GM12878 (cell line): ENCODE data around the gene PFKP. TPM values are rescaled to one million over a fixed set of nuclear protein-coding genes. Genes with fewer than 3 reads are reported as not detected.

Experiments
- ATAC-seq: fragments of 200-7000 bp; cut with Tn5 transposase; 3 replicates; pipeline ENCODE4 v1.9.1; 2020; ENCODE audit warnings: mild to moderate bottlenecking, moderate library complexity
- BruUV-seq: library from RNA; stranded (reverse); fragments of 400-500 nt; replicated peaks from 2 replicates; lab custom pipeline; 2021; lab: Mats Ljungman, UMichigan
- CTCF ChIA-PET: fragments of 300-600 bp; sonication (Branson Sonifier 250); formaldehyde crosslinking; extraction: SDS; loops from one replicate; lab custom pipeline; 2021; ENCODE audit warnings: inconsistent platforms; lab: Yijun Ruan, JAX
- POLR2A ChIA-PET: fragments of 350-600 bp; formaldehyde crosslinking; extraction: SDS; loops from one replicate; lab custom pipeline; 2021; ENCODE audit warnings: inconsistent platforms; lab: Charles Lee
- RAD21 ChIA-PET: fragments of 300-600 bp; sonication (Branson Sonifier 250); formaldehyde crosslinking; loops from one replicate; lab custom pipeline; 2023; ENCODE audit warnings: antibody characterized with exemption; ENCODE audit not compliant: unreplicated experiment; lab: Charles Lee
- SMC1A ChIA-PET: fragments of 300-600 bp; sonication (Branson Sonifier 250); formaldehyde crosslinking; loops from one replicate; lab custom pipeline; 2023; ENCODE audit not compliant: unreplicated experiment, uncharacterized antibody; lab: Charles Lee
- DNase-seq: peaks from one replicate; pipeline ENCODE4 v3.0.0-alpha.2; 2011; ENCODE audit warnings: low read depth, low spot score
- FAIRE-seq: peaks from 3 replicates; lab custom pipeline; 2011; peaks lifted over from hg19 to GRCh38; lab: Jason Lieb, UNC
- H2AFZ ChIP-seq: 2 replicates; pipeline ENCODE4 v1.6.0; 2011; ENCODE audit warnings: low read depth, low read length, control low read depth; ENCODE audit not compliant: control insufficient read depth
- H3K27ac ChIP-seq: 2 replicates; pipeline ENCODE4 v1.5.1; 2011; ENCODE audit warnings: control low read depth; ENCODE audit not compliant: control insufficient read depth, insufficient read depth
- H3K27me3 ChIP-seq, 2 experiments: replicated peaks in 1 of 2; 2 replicates each; pipeline versions ENCODE4 v1.6.0 to v1.6.1; 2011; ENCODE audit warnings: low read length in 1 of 2; ENCODE audit not compliant: control insufficient read depth in 2 of 2, insufficient read depth in 2 of 2
- H3K36me3 ChIP-seq, 2 experiments: 2 replicates each; pipeline ENCODE4 v1.5.1; 2011; ENCODE audit warnings: low read length in 1 of 2; ENCODE audit not compliant: control insufficient read depth in 2 of 2, insufficient read depth in 2 of 2
- H3K4me1 ChIP-seq: 2 replicates; pipeline ENCODE4 v1.6.1; 2011; ENCODE audit warnings: mild to moderate bottlenecking, low read length, moderate library complexity, mixed read lengths; ENCODE audit not compliant: control insufficient read depth, insufficient read depth
- H3K4me2 ChIP-seq: 2 replicates; pipeline ENCODE4 v1.6.0; 2011; ENCODE audit warnings: control low read depth; ENCODE audit not compliant: control insufficient read depth, insufficient read depth
- H3K4me3 ChIP-seq: fragments of 200-600 bp; sonication (generic); 2 replicates; pipeline ENCODE4 v1.5.1; 2016
- H3K79me2 ChIP-seq: 2 replicates; pipeline ENCODE4 v1.6.0; 2011; ENCODE audit warnings: low read length; ENCODE audit not compliant: control insufficient read depth, insufficient read depth
- H3K9ac ChIP-seq: 2 replicates; pipeline ENCODE4 v1.8.0; 2011; ENCODE audit warnings: low read length, control low read depth, mixed read lengths; ENCODE audit not compliant: control insufficient read depth, insufficient read depth
- H3K9me3 ChIP-seq: replicated peaks from 3 replicates; pipeline ENCODE4 v1.5.1; 2011; ENCODE audit warnings: mild to moderate bottlenecking, low read length; ENCODE audit not compliant: control insufficient read depth, insufficient read depth
- H4K20me1 ChIP-seq: 2 replicates; pipeline ENCODE4 v1.6.0; 2011; ENCODE audit not compliant: control insufficient read depth, insufficient read depth
- CREM ChIP-seq: IDR thresholded peaks from 2 replicates; pipeline ENCODE4 v1.6.1; 2014; ENCODE audit warnings: antibody characterized with exemption, low read depth
- EZH2 ChIP-seq: IDR thresholded peaks from 2 replicates; pipeline ENCODE4 v1.6.1; 2012; ENCODE audit warnings: low read depth, mild to moderate bottlenecking, control low read depth, inconsistent platforms, low read length, borderline replicate concordance; ENCODE audit not compliant: control insufficient read depth
- GATAD2B ChIP-seq: fragments of 450-650 bp; conservative IDR thresholded peaks from 2 replicates; pipeline ENCODE4 v1.6.1; 2017; ENCODE audit warnings: low read depth, mild to moderate bottlenecking, moderate library complexity
- PAX5 ChIP-seq: IDR thresholded peaks from 2 replicates; pipeline ENCODE4 v1.6.1; 2011; ENCODE audit warnings: low read depth, low read length, borderline replicate concordance
- PAX8 ChIP-seq: fragments of 450-650 bp; IDR thresholded peaks from 2 replicates; pipeline ENCODE4 v1.6.1; 2017; ENCODE audit warnings: mild to moderate bottlenecking, moderate library complexity
- POLR2A ChIP-seq: IDR thresholded peaks from 2 replicates; pipeline ENCODE4 v1.6.1; 2011; ENCODE audit warnings: low read depth, mild to moderate bottlenecking, low read length
- POU2F2 ChIP-seq: IDR thresholded peaks from 3 replicates; pipeline ENCODE4 v1.6.1; 2011; ENCODE audit warnings: low read depth, mild to moderate bottlenecking, low read length, borderline replicate concordance
- SMAD5 ChIP-seq: IDR thresholded peaks from 2 replicates; pipeline ENCODE4 v1.6.1; 2016; ENCODE audit warnings: antibody characterized with exemption, low read depth
- STAT3 ChIP-seq: IDR thresholded peaks from 2 replicates; pipeline ENCODE4 v1.6.1; 2011; ENCODE audit warnings: low read depth, low read length, improper control_type of control experiment
- TAF1 ChIP-seq: IDR thresholded peaks from 2 replicates; pipeline ENCODE4 v1.6.1; 2011; ENCODE audit warnings: mild to moderate bottlenecking, low read depth, low read length, borderline replicate concordance
- ZNF207 ChIP-seq: fragments of 450-650 bp; IDR thresholded peaks from 2 replicates; pipeline ENCODE4 v1.6.1; 2014; ENCODE audit warnings: antibody characterized with exemption, mild to moderate bottlenecking, borderline replicate concordance
- ZNF384 ChIP-seq: IDR thresholded peaks from 2 replicates; pipeline ENCODE4 v1.6.1; 2012; ENCODE audit warnings: low read depth, mild to moderate bottlenecking, low read length, improper control_type of control experiment, borderline replicate concordance
- WGBS: methylation state at CpG from one replicate; pipeline ENCODE4 v1.1.6; 2016; ENCODE audit warnings: low lambda C conversion rate; ENCODE audit not compliant: insufficient replicate concordance, insufficient coverage; ENCODE audit errors: missing lambda C conversion rate; 5-methylcytosine and 5-hydroxymethylcytosine counted together
- in situ Hi-C: fragments of 300-500 bp; cut with MboI; formaldehyde crosslinking; loops from 9 replicates; pipeline ENCODE4 v1.14.3; 2018; ENCODE audit warnings: mixed read lengths
- intact Hi-C: fragments of 100-400 bp; cut with micrococcal nuclease; formaldehyde crosslinking; loops from one replicate; pipeline ENCODE4 v1.14.2; 2022; ENCODE audit not compliant: unreplicated experiment
- polyA plus RNA-seq, 11 experiments: library from polyadenylated mRNA; depleted of rRNA in 4 of 11; unstranded in 6 of 11; stranded (reverse) in 5 of 11; fragments of >200 nt; fragmentation: Nextera tagmentation in 4 of 11; fragmentation: Illumina TruSeq in 1 of 11; extraction: Ambion mirVana in 4 of 11; extraction: Trizol in 1 of 11; gene quantifications; 1 replicate in 1 of 11; 2 replicates in 10 of 11; pipeline versions ENCODE4 v1.2.1 to v1.2.3, GENCODE V29; 2011 to 2016; ENCODE audit warnings: inconsistent platforms in 2 of 11, missing spikeins in 2 of 11, low read depth in 1 of 11
- total RNA-seq, 4 experiments: library from RNA; depleted of rRNA in 3 of 4; stranded (reverse); fragments of >200 nt in 3 of 4; fragmentation: Illumina TruSeq in 1 of 4; extraction: Trizol in 1 of 4; gene quantifications; 2 replicates each; pipeline versions ENCODE4 v1.2.1 to v1.2.3, GENCODE V29; 2013 to 2021
- TF ChIP-seq, protein P1 (sequence below): fragments of 150-350 bp; IDR thresholded peaks from 2 replicates; pipeline ENCODE4 v1.6.1; 2016; ENCODE audit warnings: low read depth, low read length
- TF ChIP-seq, protein P2 (sequence below): IDR thresholded peaks from 2 replicates; pipeline ENCODE4 v1.6.1; 2011; ENCODE audit warnings: mild to moderate bottlenecking, low read depth, low read length, moderate library complexity; ENCODE audit not compliant: insufficient replicate concordance

Gene PFKP
- total and polyA plus RNA-seq, 10 of the 15 experiments (the other 5 are each of a cell fraction or from before 2014, with no cell fraction given): 27.0 to 145 (median 95.7) TPM

DNA sequence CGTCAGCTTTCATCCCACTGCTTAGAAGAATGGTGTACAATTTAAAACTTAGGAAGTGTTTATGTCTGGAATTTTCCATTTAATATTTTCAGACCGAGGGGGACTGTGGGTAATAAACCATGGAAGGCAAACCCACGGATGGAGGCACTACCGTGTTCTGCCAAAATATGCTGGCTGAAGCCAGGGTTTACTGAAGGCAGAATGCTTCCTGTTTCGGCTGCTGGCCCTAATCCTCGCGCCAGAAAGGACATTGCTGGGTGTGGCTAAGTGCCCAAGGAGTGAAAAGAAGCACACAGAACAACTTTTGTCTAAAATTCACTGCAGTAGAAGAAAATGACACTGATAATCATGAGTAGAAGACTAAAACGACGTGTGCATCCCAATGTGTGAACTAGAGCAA, 72.9 kb downstream of the PFKP start (continued):
- TF ChIP-seq PAX8 (no peak), POU2F2 (no peak)

DNA sequence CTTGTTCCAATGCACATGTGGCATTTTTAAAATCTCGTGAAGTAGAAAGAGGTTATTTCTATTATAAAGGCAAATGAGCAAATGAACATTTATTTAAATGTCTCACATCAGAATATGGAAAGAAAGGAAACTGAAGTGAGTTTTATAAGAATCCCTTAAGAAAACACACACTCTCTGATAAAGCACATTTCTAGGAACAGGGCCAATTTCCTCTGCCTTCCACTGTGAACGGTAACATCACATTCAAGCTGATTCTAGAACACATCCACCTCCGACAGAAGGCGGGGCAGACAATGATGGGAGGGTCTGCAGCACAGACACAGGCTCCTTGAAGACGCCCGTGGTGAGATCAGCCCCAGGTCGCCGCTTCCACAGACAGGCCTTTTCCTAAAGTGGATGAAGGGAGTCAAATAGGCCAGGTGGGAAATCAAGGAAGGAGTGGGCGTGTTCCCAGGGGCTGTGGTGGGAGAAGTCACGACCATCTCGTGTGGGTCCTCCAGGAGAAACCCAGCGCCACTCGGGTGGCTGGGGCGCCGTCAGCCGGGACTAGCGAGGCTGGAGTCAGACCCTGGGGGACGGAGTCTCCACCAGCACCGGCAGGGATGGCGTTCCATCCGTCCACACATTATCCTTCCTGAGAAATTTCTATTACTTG, 74.1 kb downstream of the PFKP start:
- Histone ChIP-seq H3K27ac (no peak overlapping the region), H3K36me3 (peaks cover 17 to 43% of the 10 kb centered on the region in 2 experiments), H4K20me1 (no peaks in the 10 kb centered on the region), H3K9me3 (no peaks in the 10 kb centered on the region), H3K4me3 (no peak overlapping the region)
- ChIA-PET SMC1A (no interaction called here), RAD21 (no interaction called here)
- no peak for ATAC-seq
- no peak for FAIRE-seq
- no peak for TF ChIP-seq PAX5
- TF ChIP-seq, protein P1, sequence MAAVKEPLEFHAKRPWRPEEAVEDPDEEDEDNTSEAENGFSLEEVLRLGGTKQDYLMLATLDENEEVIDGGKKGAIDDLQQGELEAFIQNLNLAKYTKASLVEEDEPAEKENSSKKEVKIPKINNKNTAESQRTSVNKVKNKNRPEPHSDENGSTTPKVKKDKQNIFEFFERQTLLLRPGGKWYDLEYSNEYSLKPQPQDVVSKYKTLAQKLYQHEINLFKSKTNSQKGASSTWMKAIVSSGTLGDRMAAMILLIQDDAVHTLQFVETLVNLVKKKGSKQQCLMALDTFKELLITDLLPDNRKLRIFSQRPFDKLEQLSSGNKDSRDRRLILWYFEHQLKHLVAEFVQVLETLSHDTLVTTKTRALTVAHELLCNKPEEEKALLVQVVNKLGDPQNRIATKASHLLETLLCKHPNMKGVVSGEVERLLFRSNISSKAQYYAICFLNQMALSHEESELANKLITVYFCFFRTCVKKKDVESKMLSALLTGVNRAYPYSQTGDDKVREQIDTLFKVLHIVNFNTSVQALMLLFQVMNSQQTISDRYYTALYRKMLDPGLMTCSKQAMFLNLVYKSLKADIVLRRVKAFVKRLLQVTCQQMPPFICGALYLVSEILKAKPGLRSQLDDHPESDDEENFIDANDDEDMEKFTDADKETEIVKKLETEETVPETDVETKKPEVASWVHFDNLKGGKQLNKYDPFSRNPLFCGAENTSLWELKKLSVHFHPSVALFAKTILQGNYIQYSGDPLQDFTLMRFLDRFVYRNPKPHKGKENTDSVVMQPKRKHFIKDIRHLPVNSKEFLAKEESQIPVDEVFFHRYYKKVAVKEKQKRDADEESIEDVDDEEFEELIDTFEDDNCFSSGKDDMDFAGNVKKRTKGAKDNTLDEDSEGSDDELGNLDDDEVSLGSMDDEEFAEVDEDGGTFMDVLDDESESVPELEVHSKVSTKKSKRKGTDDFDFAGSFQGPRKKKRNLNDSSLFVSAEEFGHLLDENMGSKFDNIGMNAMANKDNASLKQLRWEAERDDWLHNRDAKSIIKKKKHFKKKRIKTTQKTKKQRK: no peak
- no peak for TF ChIP-seq ZNF384
- no peak for TF ChIP-seq SMAD5
- no peak for TF ChIP-seq POLR2A
- no peak for TF ChIP-seq TAF1
- TF ChIP-seq CREM: no peak
- no peak for TF ChIP-seq EZH2
- TF ChIP-seq STAT3: no peak
- TF ChIP-seq, protein P2, sequence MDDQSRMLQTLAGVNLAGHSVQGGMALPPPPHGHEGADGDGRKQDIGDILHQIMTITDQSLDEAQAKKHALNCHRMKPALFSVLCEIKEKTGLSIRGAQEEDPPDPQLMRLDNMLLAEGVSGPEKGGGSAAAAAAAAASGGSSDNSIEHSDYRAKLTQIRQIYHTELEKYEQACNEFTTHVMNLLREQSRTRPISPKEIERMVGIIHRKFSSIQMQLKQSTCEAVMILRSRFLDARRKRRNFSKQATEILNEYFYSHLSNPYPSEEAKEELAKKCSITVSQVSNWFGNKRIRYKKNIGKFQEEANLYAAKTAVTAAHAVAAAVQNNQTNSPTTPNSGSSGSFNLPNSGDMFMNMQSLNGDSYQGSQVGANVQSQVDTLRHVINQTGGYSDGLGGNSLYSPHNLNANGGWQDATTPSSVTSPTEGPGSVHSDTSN: no peak
- TF ChIP-seq ZNF207: no peak
- no peak for TF ChIP-seq GATAD2B
- TF ChIP-seq, all 136 proteins: peak for 0
- no peaks in the 10 kb centered on the region for H3K4me1 ChIP-seq
- H3K79me2 ChIP-seq: no peaks in the 10 kb centered on the region
- WGBS: 91% methylated on average over 20 of the region's 21 CpGs
- H2AFZ ChIP-seq: no peak overlapping the region
- no peak overlapping the region for H3K4me2 ChIP-seq
- CTCF ChIA-PET: no interaction called here
- POLR2A ChIA-PET: no interaction called here
- no peak for DNase-seq
- intact Hi-C loops (no loop called here), in situ Hi-C loops (no loop called here)
- no peak overlapping the region for H3K9ac ChIP-seq
- no peaks in the 10 kb centered on the region for H3K27me3 ChIP-seq
- BruUV-seq: no TSS peak
